ENCODE results near the gene JKAMP. TPM values are rescaled to one million over a fixed set of nuclear protein-coding genes. Genes with fewer than 3 reads are reported as not detected.

Gene JKAMP
- total RNA-seq, 1 donor from 2014 or later: 182 TPM

DNA sequence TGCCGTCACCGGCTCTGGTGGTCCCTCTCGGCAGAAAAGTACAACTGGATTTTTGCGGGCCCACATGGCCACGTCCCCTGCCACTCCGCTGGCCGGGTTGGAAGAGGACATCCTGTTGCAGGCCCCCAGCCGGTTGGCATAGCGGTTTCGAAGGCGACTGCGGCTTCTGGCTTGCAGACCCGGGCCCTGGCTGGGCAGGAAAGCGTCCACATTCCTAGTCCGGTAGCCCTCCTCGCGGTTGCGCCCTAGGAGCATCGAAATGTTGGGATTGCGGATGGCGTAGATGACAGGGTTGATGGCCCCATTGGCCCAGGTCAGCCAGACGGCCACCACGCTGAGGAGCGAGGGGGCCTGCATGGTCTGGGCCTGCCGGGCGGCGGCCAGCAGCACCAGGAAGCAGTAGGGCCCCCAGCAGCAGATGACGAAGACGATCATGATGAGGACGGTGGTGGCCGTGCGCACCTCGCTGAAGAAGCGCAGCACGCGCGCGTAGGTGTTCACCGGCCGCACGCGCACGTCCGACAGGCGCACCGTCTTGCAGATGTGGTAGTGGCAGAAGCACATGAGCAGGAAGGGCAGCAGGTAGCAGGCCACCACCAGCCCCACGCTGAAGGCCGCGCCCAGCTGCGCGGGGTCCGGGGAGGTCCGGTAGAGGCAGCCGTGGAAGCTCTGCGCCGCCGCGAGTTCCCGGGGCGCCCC is 20.4 kb upstream of the JKAMP start:
- H3K27ac Mint-ChIP-seq: no peak overlapping the region
- peak overlapping the region; percentile 96 for H2AFZ ChIP-seq (replicated peaks)

DNA sequence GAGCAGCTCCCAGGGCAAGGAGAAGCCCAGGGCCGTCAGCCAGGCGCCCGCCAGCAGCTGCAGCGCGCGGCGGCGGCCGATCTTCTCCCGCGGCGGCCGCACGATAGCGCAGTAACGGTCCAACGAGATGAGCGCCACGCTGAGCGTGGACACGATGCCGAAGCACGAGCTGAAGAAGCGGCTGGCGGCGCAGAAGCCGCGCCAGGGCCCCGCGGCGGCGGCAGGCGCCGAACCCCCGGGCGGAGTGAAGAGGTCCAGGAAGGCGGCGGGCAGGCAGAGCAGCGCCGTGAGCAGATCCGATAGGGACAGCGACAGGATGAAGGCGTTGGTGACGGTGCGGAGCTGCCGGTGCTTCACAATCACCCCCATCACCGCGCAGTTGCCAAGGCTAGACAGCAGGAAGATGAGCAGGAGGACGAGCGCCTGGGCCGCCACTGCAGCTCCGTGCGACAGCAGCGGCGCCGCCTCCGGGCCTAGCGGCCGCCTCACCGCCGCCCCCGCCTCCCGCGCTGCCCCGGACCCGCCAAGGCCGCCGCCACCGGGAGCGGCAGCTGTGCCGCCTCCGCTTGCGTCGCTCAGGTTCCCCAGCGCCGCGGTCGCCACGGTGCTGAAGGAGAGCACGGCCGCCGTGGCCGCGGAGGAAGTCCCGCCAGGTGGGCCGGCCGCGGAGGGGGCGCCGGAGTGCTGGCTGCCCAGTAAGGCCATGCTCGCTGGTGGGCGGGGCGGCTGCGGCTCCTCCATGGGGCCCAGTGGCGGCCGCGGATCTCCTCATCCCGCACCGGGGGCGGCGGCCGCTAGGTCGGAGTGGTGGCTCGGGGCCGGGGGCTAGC is 19.6 kb upstream of the JKAMP start:
- no peak overlapping the region for H3K9ac ChIP-seq

More for the DNA sequence above, 20.4 kb upstream of the JKAMP start:
- peaks cover 47% of the 10 kb centered on the region for H3K27me3 ChIP-seq
- peaks cover 25% of the 10 kb centered on the region for H3F3A ChIP-seq (ENCODE audit: low read depth)
- H3K4me3 ChIP-seq: peak overlapping the region; percentile 66
- H3K9ac ChIP-seq: no peak overlapping the region
- peak overlapping the region; percentile 99 for H3K4me2 ChIP-seq
- Mint-ChIP-seq H3K9me3 (no peaks in the 10 kb centered on the region), H3K4me3 (peak overlapping the region; percentile 82), H3K36me3 (peaks cover 6% of the 10 kb centered on the region), H3K4me1 (peaks cover 10% of the 10 kb centered on the region), H3K27me3 (ENCODE audit: insufficient read depth, low read depth) (no peaks in the 10 kb centered on the region)
- H3K9me3 ChIP-seq (ENCODE audit: low read depth): no peaks in the 10 kb centered on the region
- H3K79me2 ChIP-seq (ENCODE audit: low read depth): no peaks in the 10 kb centered on the region
- H3K4me1 ChIP-seq: peaks cover 6% of the 10 kb centered on the region
- H3K27ac ChIP-seq: no peak overlapping the region
- DNase-seq (ENCODE audit: low spot score): peak; percentile 19
- peaks cover 20% of the 10 kb centered on the region for H4K20me1 ChIP-seq (ENCODE audit: low read depth)
- no peak for TF ChIP-seq EZH2 (IDR thresholded peaks at IDR 0.05)
- TF ChIP-seq EZH2phosphoT487 (IDR thresholded peaks at IDR 0.05): peak; percentile 14
- no peaks in the 10 kb centered on the region for H3K36me3 ChIP-seq

DNA sequence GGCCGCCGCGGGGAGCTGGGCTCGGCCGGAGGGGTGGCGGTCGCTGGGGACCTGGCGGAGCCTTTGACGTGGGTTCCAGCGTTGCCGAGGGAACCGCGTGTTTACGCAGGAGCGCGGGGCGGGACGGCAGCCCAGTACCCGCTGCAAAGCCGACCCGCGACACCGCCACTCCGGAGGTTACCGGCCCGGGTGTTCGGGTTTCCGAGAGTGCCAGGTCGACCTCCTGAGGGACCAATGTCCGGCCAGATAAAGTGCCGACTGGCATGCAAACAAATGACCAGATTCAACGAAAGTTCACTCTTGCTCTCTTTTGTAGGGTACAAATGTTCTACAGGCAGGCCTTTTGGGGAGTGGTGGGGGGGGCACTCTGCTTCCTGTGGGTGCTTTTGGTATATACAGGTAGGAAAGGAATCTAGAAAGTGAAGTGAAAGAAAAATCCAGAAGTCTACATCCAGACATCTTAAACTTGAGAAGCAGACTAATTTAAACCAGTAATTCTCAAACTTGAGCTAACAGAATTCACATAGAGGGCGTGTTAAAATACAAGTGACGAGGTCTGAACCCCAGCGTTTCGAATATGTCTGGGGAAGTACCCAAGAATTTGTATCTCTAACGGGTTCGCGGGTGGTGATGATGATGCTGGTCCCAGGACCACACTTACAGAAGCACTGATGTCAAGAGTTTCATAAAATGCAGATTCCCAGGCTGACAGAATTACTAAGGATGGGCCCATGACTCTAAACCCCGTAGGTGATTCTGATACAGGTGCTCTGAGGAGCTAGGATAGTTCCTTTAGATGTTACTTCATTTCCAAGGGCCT is 18.8 kb upstream of the JKAMP start, which contains the start of gene GPR135:
Gene GPR135, minus strand, starts transcription at position 65 of the 820 bp plus-strand sequence. CDS start 154 bp downstream, outside the sequence.
- H3K4me1 Mint-ChIP-seq: peaks cover 10% of the 10 kb centered on the region
- TF ChIP-seq, protein P1, sequence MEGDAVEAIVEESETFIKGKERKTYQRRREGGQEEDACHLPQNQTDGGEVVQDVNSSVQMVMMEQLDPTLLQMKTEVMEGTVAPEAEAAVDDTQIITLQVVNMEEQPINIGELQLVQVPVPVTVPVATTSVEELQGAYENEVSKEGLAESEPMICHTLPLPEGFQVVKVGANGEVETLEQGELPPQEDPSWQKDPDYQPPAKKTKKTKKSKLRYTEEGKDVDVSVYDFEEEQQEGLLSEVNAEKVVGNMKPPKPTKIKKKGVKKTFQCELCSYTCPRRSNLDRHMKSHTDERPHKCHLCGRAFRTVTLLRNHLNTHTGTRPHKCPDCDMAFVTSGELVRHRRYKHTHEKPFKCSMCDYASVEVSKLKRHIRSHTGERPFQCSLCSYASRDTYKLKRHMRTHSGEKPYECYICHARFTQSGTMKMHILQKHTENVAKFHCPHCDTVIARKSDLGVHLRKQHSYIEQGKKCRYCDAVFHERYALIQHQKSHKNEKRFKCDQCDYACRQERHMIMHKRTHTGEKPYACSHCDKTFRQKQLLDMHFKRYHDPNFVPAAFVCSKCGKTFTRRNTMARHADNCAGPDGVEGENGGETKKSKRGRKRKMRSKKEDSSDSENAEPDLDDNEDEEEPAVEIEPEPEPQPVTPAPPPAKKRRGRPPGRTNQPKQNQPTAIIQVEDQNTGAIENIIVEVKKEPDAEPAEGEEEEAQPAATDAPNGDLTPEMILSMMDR (IDR thresholded peaks at IDR 0.05): no peak
- peak; percentile 19 for TF ChIP-seq EZH2 (IDR thresholded peaks at IDR 0.05)
- no peak within 1 kb of the TSS for H3K9ac ChIP-seq
- peaks cover 25% of the 10 kb centered on the region for H3F3A ChIP-seq (ENCODE audit: low read depth)
- peaks cover 47% of the 10 kb centered on the region for H3K27me3 ChIP-seq
- H3K27me3 Mint-ChIP-seq (ENCODE audit: insufficient read depth, low read depth): no peaks in the 10 kb centered on the region
- peak within 1 kb of the TSS; percentile 99 for H3K4me2 ChIP-seq
- peak within 1 kb of the TSS; percentile 66 for H3K4me3 ChIP-seq
- H3K27ac Mint-ChIP-seq: peak within 1 kb of the TSS; percentile 78
- H4K20me1 ChIP-seq (ENCODE audit: low read depth): peaks cover 20% of the 10 kb centered on the region
- no peaks in the 10 kb centered on the region for H3K9me3 ChIP-seq (ENCODE audit: low read depth)
- peak within 1 kb of the TSS; percentile 90 for H3K4me3 Mint-ChIP-seq
- H2AFZ ChIP-seq (replicated peaks): peak within 1 kb of the TSS; percentile 96
- no peaks in the 10 kb centered on the region for H3K36me3 ChIP-seq
- H3K27ac ChIP-seq: no peak within 1 kb of the TSS
- no peaks in the 10 kb centered on the region for H3K79me2 ChIP-seq (ENCODE audit: low read depth)
- H3K4me1 ChIP-seq: peaks cover 6% of the 10 kb centered on the region
- peaks cover 4% of the 10 kb centered on the region for H3K36me3 Mint-ChIP-seq
- DNase-seq (ENCODE audit: low spot score): no peak
- no peaks in the 10 kb centered on the region for H3K9me3 Mint-ChIP-seq

More for the DNA sequence above, 19.6 kb upstream of the JKAMP start:
- Histone ChIP-seq H3K27me3 (peaks cover 47% of the 10 kb centered on the region), H3F3A (ENCODE audit: low read depth) (peaks cover 25% of the 10 kb centered on the region), H3K9me3 (ENCODE audit: low read depth) (no peaks in the 10 kb centered on the region), H3K4me2 (peak overlapping the region; percentile 99), H3K27ac (no peak overlapping the region), H3K4me3 (peak overlapping the region; percentile 66), H3K36me3 (no peaks in the 10 kb centered on the region), H3K4me1 (peaks cover 6% of the 10 kb centered on the region), H4K20me1 (ENCODE audit: low read depth) (peaks cover 20% of the 10 kb centered on the region), H3K79me2 (ENCODE audit: low read depth) (no peaks in the 10 kb centered on the region), H2AFZ (replicated peaks) (peak overlapping the region; percentile 96)
- peaks cover 10% of the 10 kb centered on the region for H3K4me1 Mint-ChIP-seq
- H3K27ac Mint-ChIP-seq: peak overlapping the region; percentile 78
- no peaks in the 10 kb centered on the region for H3K27me3 Mint-ChIP-seq (ENCODE audit: insufficient read depth, low read depth)
- DNase-seq (ENCODE audit: low spot score): peak; percentile 89
- TF ChIP-seq EZH2phosphoT487 (IDR thresholded peaks at IDR 0.05) (no peak), EZH2 (IDR thresholded peaks at IDR 0.05) (no peak)
- TF ChIP-seq, protein P1 (IDR thresholded peaks at IDR 0.05): no peak
- H3K9me3 Mint-ChIP-seq: no peaks in the 10 kb centered on the region
- H3K4me3 Mint-ChIP-seq: peak overlapping the region; percentile 90
- peaks cover 6% of the 10 kb centered on the region for H3K36me3 Mint-ChIP-seq

All from neural progenitor cell (in vitro differentiated cells).